GM19463 (cell line): ENCODE data around the gene LRRIQ1.

Experiments used
- ATAC-seq: cut with Tn5 transposase; IDR thresholded peaks from one replicate; pipeline ENCODE4 v1.9.1; 2021; ENCODE audit warnings: mild to moderate bottlenecking, moderate library complexity; ENCODE audit not compliant: unreplicated experiment

The LRRIQ1 gene

DNA sequence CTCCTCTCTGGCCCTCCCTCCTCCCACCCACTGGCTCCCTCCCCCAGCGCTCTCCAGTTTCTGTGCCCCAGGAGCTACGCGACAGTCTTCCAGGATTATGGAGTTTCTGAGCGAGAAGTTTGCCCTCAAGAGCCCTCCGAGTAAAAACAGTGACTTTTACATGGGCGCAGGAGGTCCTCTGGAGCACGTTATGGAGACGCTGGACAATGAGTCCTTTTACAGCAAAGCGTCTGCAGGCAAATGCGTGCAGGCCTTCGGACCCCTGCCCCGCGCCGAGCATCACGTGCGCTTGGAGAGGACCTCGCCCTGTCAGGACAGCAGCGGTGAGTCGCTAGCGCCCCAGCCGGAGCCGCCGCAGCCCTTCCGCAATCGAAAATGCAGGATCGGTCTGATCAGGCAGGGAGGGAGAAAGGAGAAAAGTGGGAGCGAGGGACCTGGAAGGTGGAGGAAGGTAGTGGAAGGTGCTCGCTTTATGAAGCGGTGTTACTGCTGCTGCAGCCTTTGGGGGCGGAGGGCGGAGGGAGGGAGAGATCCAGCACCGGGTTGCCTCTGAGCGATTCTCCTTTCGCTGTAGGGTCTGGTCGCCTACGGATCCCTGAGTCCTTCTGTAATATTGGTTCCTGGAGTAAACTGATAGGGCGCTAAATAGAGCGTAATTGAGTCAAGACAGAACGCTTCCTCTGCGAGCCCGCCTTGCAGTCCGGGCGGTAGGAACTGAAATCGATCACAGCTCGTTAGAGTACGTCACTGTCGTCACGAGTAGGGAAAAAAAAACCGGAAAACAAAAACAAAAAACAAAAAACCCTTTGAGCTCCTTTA, 244.2 kb downstream of the LRRIQ1 start, which contains the start of gene ALX1:
TSS of gene ALX1 (plus strand) at position 56 of the 819 bp plus-strand sequence. CDS start at position 98, 42 bp downstream.
- peak; percentile 71 for ATAC-seq

DNA sequence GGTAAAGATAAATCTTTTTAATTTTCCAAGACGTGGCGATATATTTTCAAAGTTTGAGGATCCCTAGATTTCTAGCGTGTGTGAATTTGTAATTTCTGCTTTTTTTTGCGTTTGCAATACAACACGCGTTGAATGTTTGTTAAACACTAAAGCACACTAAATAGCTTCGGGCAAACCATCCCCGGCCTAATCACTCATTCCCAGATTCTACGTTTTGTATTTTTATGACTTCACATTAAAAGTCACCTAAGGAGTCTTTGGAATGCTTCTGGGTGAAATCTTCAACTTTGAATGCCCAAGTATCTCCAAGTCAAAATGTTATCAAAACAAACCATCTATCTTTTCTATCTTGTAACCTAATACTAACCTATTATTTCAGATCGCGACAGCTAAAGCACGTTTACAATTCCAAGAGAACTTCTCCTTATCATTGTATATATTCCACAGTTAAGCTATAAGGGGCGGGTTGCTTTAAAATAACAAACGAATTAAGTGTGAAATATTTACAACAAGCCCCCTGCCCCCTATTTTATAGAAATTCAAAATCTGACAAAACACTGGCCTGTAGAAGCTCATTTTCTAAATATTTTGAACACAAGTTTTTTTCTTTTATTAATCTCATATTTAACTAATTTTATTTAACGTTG, 245.0 kb downstream of the LRRIQ1 start:
- peak; percentile 2 for ATAC-seq

GRCh38 chr12:85281636-85282312, 245.6 kb downstream of the LRRIQ1 start:
- no peak for ATAC-seq

DNA sequence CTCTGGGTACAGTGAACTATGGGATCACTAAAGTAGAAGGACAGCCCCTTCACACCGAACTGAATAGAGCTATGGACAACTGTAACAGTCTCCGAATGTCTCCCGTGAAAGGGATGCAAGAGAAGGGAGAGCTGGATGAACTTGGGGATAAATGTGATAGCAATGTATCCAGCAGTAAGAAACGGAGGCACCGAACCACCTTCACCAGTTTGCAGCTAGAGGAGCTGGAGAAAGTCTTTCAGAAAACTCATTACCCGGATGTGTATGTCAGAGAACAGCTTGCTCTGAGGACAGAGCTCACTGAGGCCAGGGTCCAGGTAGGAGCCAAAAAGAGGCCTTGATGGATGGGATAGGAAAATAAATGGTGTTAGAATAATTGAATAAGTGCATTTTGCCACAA, 247.4 kb downstream of the LRRIQ1 start:
- no peak for ATAC-seq
